ENCODE data around the gene HUNK.

HUNK gene

GRCh38 chr21:31911138-31911907 lies 38.5 kb downstream of the HUNK start:
- DNase-seq, result no peak
- in situ Hi-C loops (cut with HindIII; ENCODE audit: low pct_ligation_motif_present, low sequenced_read_pairs), result no loop called here
- H3K27me3 ChIP-seq (replicated peaks), result no peaks in the 10 kb centered on the region
- TF ChIP-seq CTCF (IDR thresholded peaks at IDR 0.05; ENCODE audit: low read depth, low read length, missing control alignments), result no peak
- H3K27ac ChIP-seq, result no peak overlapping the region
- no peaks in the 10 kb centered on the region for H3K36me3 ChIP-seq (replicated peaks)
- H3K4me3 ChIP-seq (ENCODE audit: low read depth, low read length), result no peak overlapping the region

GRCh38 chr21:31912501-31912900 lies 39.7 kb downstream of the HUNK start:
- H3K27ac ChIP-seq, result no peak overlapping the region
- H3K36me3 ChIP-seq (replicated peaks), result no peaks in the 10 kb centered on the region
- TF ChIP-seq CTCF (IDR thresholded peaks at IDR 0.05; ENCODE audit: low read depth, low read length, missing control alignments), result no peak
- DNase-seq, result no peak
- no peaks in the 10 kb centered on the region for H3K27me3 ChIP-seq (replicated peaks)
- in situ Hi-C loops (cut with HindIII; ENCODE audit: low pct_ligation_motif_present, low sequenced_read_pairs), result no loop called here
- H3K4me3 ChIP-seq (ENCODE audit: low read depth, low read length), result no peak overlapping the region

GRCh38 chr21:31913182-31913608 lies 40.4 kb downstream of the HUNK start:
- H3K27ac ChIP-seq, result no peak overlapping the region
- no peaks in the 10 kb centered on the region for H3K27me3 ChIP-seq (replicated peaks)
- DNase-seq, result no peak
- in situ Hi-C loops (cut with HindIII; ENCODE audit: low pct_ligation_motif_present, low sequenced_read_pairs), result no loop called here
- no peaks in the 10 kb centered on the region for H3K36me3 ChIP-seq (replicated peaks)
- H3K4me3 ChIP-seq (ENCODE audit: low read depth, low read length), result no peak overlapping the region
- no peak for TF ChIP-seq CTCF (IDR thresholded peaks at IDR 0.05; ENCODE audit: low read depth, low read length, missing control alignments)

GRCh38 chr21:31914472-31914871 lies 41.7 kb downstream of the HUNK start:
- Histone ChIP-seq H3K4me3 (ENCODE audit: low read depth, low read length) (no peak overlapping the region), H3K36me3 (replicated peaks) (no peaks in the 10 kb centered on the region), H3K27ac (no peak overlapping the region), H3K27me3 (replicated peaks) (no peaks in the 10 kb centered on the region)
- no peak for TF ChIP-seq CTCF (IDR thresholded peaks at IDR 0.05; ENCODE audit: low read depth, low read length, missing control alignments)
- DNase-seq, result no peak
- in situ Hi-C loops (cut with HindIII; ENCODE audit: low pct_ligation_motif_present, low sequenced_read_pairs), result no loop called here

GRCh38 chr21:31915566-31915965 lies 42.7 kb downstream of the HUNK start:
- Histone ChIP-seq H3K36me3 (replicated peaks) (no peaks in the 10 kb centered on the region), H3K4me3 (ENCODE audit: low read depth, low read length) (no peak overlapping the region), H3K27ac (no peak overlapping the region), H3K27me3 (replicated peaks) (no peaks in the 10 kb centered on the region)
- DNase-seq, result no peak
- in situ Hi-C loops (cut with HindIII; ENCODE audit: low pct_ligation_motif_present, low sequenced_read_pairs), result no loop called here
- TF ChIP-seq CTCF (IDR thresholded peaks at IDR 0.05; ENCODE audit: low read depth, low read length, missing control alignments), result no peak

- H3K4me3 ChIP-seq (ENCODE audit: low read depth, low read length), result no peak overlapping the region
- H3K27me3 ChIP-seq (replicated peaks), result no peaks in the 10 kb centered on the region
- no peak overlapping the region for H3K27ac ChIP-seq
- no peak for TF ChIP-seq CTCF (IDR thresholded peaks at IDR 0.05; ENCODE audit: low read depth, low read length, missing control alignments)
- no peaks in the 10 kb centered on the region for H3K36me3 ChIP-seq (replicated peaks)
- DNase-seq, result no peak
- in situ Hi-C loops (cut with HindIII; ENCODE audit: low pct_ligation_motif_present, low sequenced_read_pairs), result no loop called here
These were observed 44.3 kb downstream of the HUNK start for GRCh38 chr21:31917108-31917507.

All from brain microvascular endothelial cell (primary cell).